Panc1 (cell line): ENCODE results near the gene TOGARAM1. TPM values are rescaled to one million over a fixed set of nuclear protein-coding genes. Genes with fewer than 3 reads are reported as not detected.

Source experiments
- ATAC-seq: fragments of 200-7000 bp; cut with Tn5 transposase; 2 replicates; pipeline ENCODE4 v1.9.1; 2020; ENCODE audit warnings: mild to moderate bottlenecking, moderate library complexity
- BruUV-seq: library from RNA; stranded (reverse); fragments of 400-500 nt; replicated peaks from 2 replicates; lab custom pipeline; 2021; lab: Mats Ljungman, UMichigan
- CTCF ChIA-PET: fragments of 300-600 bp; sonication (Branson Sonifier 250); formaldehyde crosslinking; loops from one replicate; lab custom pipeline; 2022; ENCODE audit warnings: antibody characterized with exemption; lab: Charles Lee
- POLR2A ChIA-PET: fragments of 300-600 bp; sonication (Branson Sonifier 250); formaldehyde crosslinking; loops from one replicate; lab custom pipeline; 2022; ENCODE audit warnings: antibody characterized with exemption; lab: Charles Lee
- DNase-seq: peaks from one replicate; pipeline ENCODE4 v3.0.0-alpha.2; 2010; ENCODE audit warnings: low read depth, low spot score
- H3K27ac ChIP-seq: 2 replicates; pipeline ENCODE4 v1.5.1; 2011; ENCODE audit warnings: mild to moderate bottlenecking, low read length, inconsistent platforms
- H3K27me3 ChIP-seq: fragments of 200-500 bp; sonication (Bioruptor generic); 2 replicates; pipeline ENCODE4 v1.6.0; 2014; ENCODE audit warnings: low read length, inconsistent platforms; ENCODE audit not compliant: control insufficient read depth, insufficient read depth
- H3K36me3 ChIP-seq: fragments of 200-500 bp; sonication (Bioruptor generic); 2 replicates; pipeline ENCODE4 v1.5.1; 2014; ENCODE audit warnings: inconsistent platforms, mild to moderate bottlenecking, low read length, moderate library complexity; ENCODE audit not compliant: control insufficient read depth, insufficient read depth
- H3K4me1 ChIP-seq: 2 replicates; pipeline ENCODE4 v1.5.1; 2011; ENCODE audit warnings: inconsistent platforms, mild to moderate bottlenecking, low read length, moderate library complexity; ENCODE audit not compliant: control insufficient read depth, insufficient read depth
- H3K4me3 ChIP-seq, 2 experiments: 2 replicates each; pipeline ENCODE4 v1.5.1; 2011 to 2012; ENCODE audit warnings: low read depth in 2 of 2, low read length in 2 of 2, mild to moderate bottlenecking in 2 of 2, inconsistent platforms in 1 of 2, moderate library complexity in 1 of 2
- H3K9me3 ChIP-seq: fragments of 200-500 bp; sonication (Bioruptor generic); 2 replicates; pipeline ENCODE4 v1.5.1; 2014; ENCODE audit warnings: low read depth, mild to moderate bottlenecking, inconsistent platforms, low read length, moderate library complexity; ENCODE audit not compliant: control insufficient read depth, insufficient read depth
- CTCF ChIP-seq: fragments of 450-650 bp; IDR thresholded peaks from 2 replicates; pipeline ENCODE4 v1.5.1; 2017; ENCODE audit warnings: mild to moderate bottlenecking
- POLR2AphosphoS5 ChIP-seq: IDR thresholded peaks from 2 replicates; pipeline ENCODE4 v1.6.1; 2012; ENCODE audit warnings: mild to moderate bottlenecking, low read depth, low read length, moderate library complexity
- SIN3A ChIP-seq: IDR thresholded peaks from 2 replicates; pipeline ENCODE4 v1.6.1; 2012; ENCODE audit warnings: low read depth, mild to moderate bottlenecking, low read length, moderate library complexity, borderline replicate concordance; ENCODE audit not compliant: insufficient read depth
- TCF7L2 ChIP-seq: IDR thresholded peaks from 2 replicates; pipeline ENCODE4 v1.6.1; 2011; ENCODE audit warnings: mild to moderate bottlenecking, low read depth, low read length, inconsistent platforms
- in situ Hi-C: cut with HindIII; loops from 2 replicates; pipeline ENCODE4 v1.10.0; 2016; ENCODE audit warnings: low sequenced_read_pairs, low pct_unique_long_range_greater_than_20kb
- intact Hi-C: fragments of 100-400 bp; cut with micrococcal nuclease; formaldehyde crosslinking; loops from one replicate; pipeline ENCODE4 v1.10.0; 2022; ENCODE audit not compliant: unreplicated experiment
- total RNA-seq: library from RNA; stranded (reverse); gene quantifications from one replicate; pipeline ENCODE4 v1.2.1, GENCODE V29; 2021; ENCODE audit not compliant: unreplicated experiment
- TF ChIP-seq, protein P1 (sequence below), 2 experiments: IDR thresholded peaks; 2 replicates each; pipeline ENCODE4 v1.6.1; 2011 to 2012; ENCODE audit warnings: low read depth in 2 of 2, control low read depth in 1 of 2, low read length in 1 of 2, mild to moderate bottlenecking in 1 of 2, moderate library complexity in 1 of 2; ENCODE audit not compliant: insufficient read depth in 1 of 2

TOGARAM1 gene
- total RNA-seq, 1 experiment from 2014 or later = 11.6 TPM

DNA sequence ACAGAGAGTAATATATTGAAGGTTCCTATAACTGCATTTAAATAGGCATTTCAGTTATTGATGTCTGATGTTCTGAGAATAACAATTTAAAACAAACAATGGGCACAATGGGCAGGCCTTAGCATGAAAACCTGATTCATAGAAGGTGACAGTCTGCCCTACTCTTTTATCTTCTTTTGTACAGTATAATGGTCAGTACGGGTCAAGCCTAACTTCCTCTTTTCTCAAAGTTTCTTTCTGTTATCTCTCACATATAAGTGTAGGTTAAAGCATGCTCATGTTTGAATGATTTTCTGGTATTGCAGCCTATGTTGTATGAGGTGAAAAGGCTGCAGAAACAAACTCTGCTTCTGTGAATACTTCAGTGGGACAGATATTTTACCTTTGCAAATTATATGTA is 158.1 kb downstream of the TOGARAM1 start:
- TSS peak; percentile 46 for BruUV-seq
- peaks cover 26% of the 10 kb centered on the region for H3K36me3 ChIP-seq
- POLR2A ChIA-PET = no interaction called here

GRCh38 chr14:45123271-45123670 is 161.3 kb downstream of the TOGARAM1 start:
- Histone ChIP-seq H3K36me3 (peaks cover 11% of the 10 kb centered on the region), H3K27me3 (no peaks in the 10 kb centered on the region), H3K27ac (no peak overlapping the region), H3K4me1 (no peaks in the 10 kb centered on the region), H3K4me3 (no peak overlapping the region), H3K9me3 (no peaks in the 10 kb centered on the region)
- intact Hi-C loops = no loop called here
- TF ChIP-seq SIN3A (no peak), CTCF (no peak), POLR2AphosphoS5 (no peak), TCF7L2 (no peak)
- TF ChIP-seq, protein P1, sequence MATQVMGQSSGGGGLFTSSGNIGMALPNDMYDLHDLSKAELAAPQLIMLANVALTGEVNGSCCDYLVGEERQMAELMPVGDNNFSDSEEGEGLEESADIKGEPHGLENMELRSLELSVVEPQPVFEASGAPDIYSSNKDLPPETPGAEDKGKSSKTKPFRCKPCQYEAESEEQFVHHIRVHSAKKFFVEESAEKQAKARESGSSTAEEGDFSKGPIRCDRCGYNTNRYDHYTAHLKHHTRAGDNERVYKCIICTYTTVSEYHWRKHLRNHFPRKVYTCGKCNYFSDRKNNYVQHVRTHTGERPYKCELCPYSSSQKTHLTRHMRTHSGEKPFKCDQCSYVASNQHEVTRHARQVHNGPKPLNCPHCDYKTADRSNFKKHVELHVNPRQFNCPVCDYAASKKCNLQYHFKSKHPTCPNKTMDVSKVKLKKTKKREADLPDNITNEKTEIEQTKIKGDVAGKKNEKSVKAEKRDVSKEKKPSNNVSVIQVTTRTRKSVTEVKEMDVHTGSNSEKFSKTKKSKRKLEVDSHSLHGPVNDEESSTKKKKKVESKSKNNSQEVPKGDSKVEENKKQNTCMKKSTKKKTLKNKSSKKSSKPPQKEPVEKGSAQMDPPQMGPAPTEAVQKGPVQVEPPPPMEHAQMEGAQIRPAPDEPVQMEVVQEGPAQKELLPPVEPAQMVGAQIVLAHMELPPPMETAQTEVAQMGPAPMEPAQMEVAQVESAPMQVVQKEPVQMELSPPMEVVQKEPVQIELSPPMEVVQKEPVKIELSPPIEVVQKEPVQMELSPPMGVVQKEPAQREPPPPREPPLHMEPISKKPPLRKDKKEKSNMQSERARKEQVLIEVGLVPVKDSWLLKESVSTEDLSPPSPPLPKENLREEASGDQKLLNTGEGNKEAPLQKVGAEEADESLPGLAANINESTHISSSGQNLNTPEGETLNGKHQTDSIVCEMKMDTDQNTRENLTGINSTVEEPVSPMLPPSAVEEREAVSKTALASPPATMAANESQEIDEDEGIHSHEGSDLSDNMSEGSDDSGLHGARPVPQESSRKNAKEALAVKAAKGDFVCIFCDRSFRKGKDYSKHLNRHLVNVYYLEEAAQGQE (IDR thresholded peaks at IDR 0.05; ENCODE audit: insufficient read depth in 1 of 2, low read depth in 2 of 2, low read length in 1 of 2) = no peak
- DNase-seq = no peak
- in situ Hi-C loops = no loop called here
- ChIA-PET POLR2A (no interaction called here), CTCF (no interaction called here)
- BruUV-seq = no TSS peak
- no peak for ATAC-seq

More for the DNA sequence above, 158.1 kb downstream of the TOGARAM1 start:
- no peak overlapping the region for H3K27ac ChIP-seq
- H3K4me1 ChIP-seq = no peaks in the 10 kb centered on the region
- in situ Hi-C loops = no loop called here
- H3K4me3 ChIP-seq = no peak overlapping the region
- DNase-seq (no peak), ATAC-seq (no peak)
- H3K27me3 ChIP-seq = no peaks in the 10 kb centered on the region
- CTCF ChIA-PET = no interaction called here
- H3K9me3 ChIP-seq = no peaks in the 10 kb centered on the region
- TF ChIP-seq POLR2AphosphoS5 (no peak), TCF7L2 (no peak), SIN3A (no peak), CTCF (no peak)
- TF ChIP-seq, protein P1 (IDR thresholded peaks at IDR 0.05; ENCODE audit: insufficient read depth in 1 of 2, low read depth in 2 of 2, low read length in 1 of 2) = no peak
- intact Hi-C loops = no loop called here
